Peyer's patch (tissue), 4 donors: ENCODE data around the gene PIEZO1.

Experiments
- CTCF ChIP-seq, 6 experiments: fragments of 450-650 bp in 4 of 6; fragments of 200-600 bp in 2 of 6; sonication (generic) in 1 of 6; IDR thresholded peaks; one replicate each; pipeline ENCODE4 v1.5.1; 2017 to 2019; ENCODE audit warnings: antibody characterized with exemption in 6 of 6, mild to moderate bottlenecking in 3 of 6, moderate library complexity in 1 of 6
- POLR2A ChIP-seq, 2 donors: fragments of 450-650 bp; IDR thresholded peaks; one replicate each; pipeline ENCODE4 v1.5.1; 2017; ENCODE audit warnings: antibody characterized with exemption in 2 of 2, mild to moderate bottlenecking in 2 of 2, moderate library complexity in 2 of 2

DNA sequence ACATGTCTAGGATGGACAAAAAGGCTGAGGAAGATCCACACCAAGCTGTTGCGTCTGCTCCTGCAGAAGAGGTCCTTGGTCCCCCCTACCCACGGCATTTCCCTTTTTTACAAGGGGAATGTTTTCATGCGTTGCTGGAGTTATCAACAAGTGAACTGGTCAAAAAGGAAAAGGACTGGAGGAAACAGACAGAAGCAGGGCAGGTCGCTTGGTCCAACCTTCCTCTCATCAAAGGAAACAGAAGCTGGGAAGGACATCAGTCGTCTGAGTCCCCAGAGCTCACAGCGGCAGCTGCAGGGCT lies 26.1 kb downstream of the PIEZO1 start:
- TF ChIP-seq CTCF (IDR thresholded peaks at IDR 0.05): no peak
- no peak for TF ChIP-seq POLR2A (IDR thresholded peaks at IDR 0.05)
